Measurements from ENCODE around the gene ADAP1.
"Not testable (repeated sequence)": the region's sequence is repeated elsewhere in the genome, so short reads cannot be mapped to it uniquely, and the experiment has no call there.

The ADAP1 gene

GRCh38 chr7:877312-878232 lies 76.9 kb downstream of the ADAP1 start:
- DNase-seq, result no peak

- peak in 1 of 2 donors; percentile 9 for DNase-seq
These were observed 77.5 kb downstream of the ADAP1 start for GRCh38 chr7:876972-877311.

GRCh38 chr7:876077-876971 lies 78.2 kb downstream of the ADAP1 start, which contains the start of gene GET4:
Gene GET4 (plus strand): TSS chr7:876554. CDS start chr7:876646, 92 bp downstream.
- peak; percentile 94 to 97 for DNase-seq

- DNase-seq, result no peak
These were observed 78.9 kb downstream of the ADAP1 start for GRCh38 chr7:875476-876076.

GRCh38 chr7:875051-875450 lies 79.4 kb downstream of the ADAP1 start:
- no peak for DNase-seq

- DNase-seq, result no peak
These were observed 80.3 kb downstream of the ADAP1 start for GRCh38 chr7:874031-874749.

GRCh38 chr7:873367-874002 lies 81.0 kb downstream of the ADAP1 start:
- peak; percentile 90 to 92 for DNase-seq

- not testable (repeated sequence) for DNase-seq
These were observed 81.8 kb downstream of the ADAP1 start for GRCh38 chr7:872685-873084.

GRCh38 chr7:871900-872537 lies 82.5 kb downstream of the ADAP1 start:
- no peak for DNase-seq

GRCh38 chr7:869348-869747 lies 85.1 kb downstream of the ADAP1 start:
- no peak for DNase-seq

- DNase-seq, result no peak
These were observed 86.3 kb downstream of the ADAP1 start for GRCh38 chr7:868189-868486.

- no peak for DNase-seq
These were observed 86.9 kb downstream of the ADAP1 start for GRCh38 chr7:867406-868188.

GRCh38 chr7:867001-867405 lies 87.5 kb downstream of the ADAP1 start:
- no peak for DNase-seq

- no peak for DNase-seq
These were observed 88.6 kb downstream of the ADAP1 start for GRCh38 chr7:865921-866320.

GRCh38 chr7:863106-863505 lies 91.4 kb downstream of the ADAP1 start:
- no peak for DNase-seq

GRCh38 chr7:862157-862556 lies 92.3 kb downstream of the ADAP1 start:
- no peak for DNase-seq

GRCh38 chr7:861222-861621 lies 93.3 kb downstream of the ADAP1 start:
- no peak for DNase-seq

GRCh38 chr7:860149-860548 lies 94.3 kb downstream of the ADAP1 start:
- no peak for DNase-seq

- DNase-seq, result no peak
These were observed 95.0 kb downstream of the ADAP1 start for GRCh38 chr7:859359-860030.

GRCh38 chr7:857661-858060 lies 96.8 kb downstream of the ADAP1 start:
- DNase-seq, result no peak

Data from inflammatory macrophage (primary cell).